ENCODE data around the gene SUGCT. TPM values are rescaled to one million over a fixed set of nuclear protein-coding genes. Genes with fewer than 3 reads are reported as not detected.

SUGCT gene
- polyA plus RNA-seq, 1 experiment, result 12.5 TPM

- no peak for TF ChIP-seq CTCF (IDR thresholded peaks at IDR 0.05; ENCODE audit: low read depth, low read length)
- H3K9me3 ChIP-seq (ENCODE audit: control insufficient read depth, insufficient read depth, low read length), result no peaks in the 10 kb centered on the region
- no peak overlapping the region for H3K27ac ChIP-seq (ENCODE audit: low read depth, low read length)
- ChIA-PET CTCF (interaction anchor here (0.5 to 1.4 kb wide), 2 partner anchors 761 to 869 kb away, joined by 4 to 5 read pairs; no protein-coding TSS in a partner anchor), POLR2A (no interaction called here)
- no peak for DNase-seq (ENCODE audit: low read depth, low spot score)
- H3K4me3 ChIP-seq (ENCODE audit: low read depth, low read length), result no peak overlapping the region
- H3K27me3 ChIP-seq (ENCODE audit: control insufficient read depth, insufficient read depth, low read length), result no peaks in the 10 kb centered on the region
Observed at GRCh38 chr7:40836218-40836617, 701.4 kb downstream of the SUGCT start.

- no peak for TF ChIP-seq CTCF (IDR thresholded peaks at IDR 0.05; ENCODE audit: low read depth, low read length)
- Histone ChIP-seq H3K9me3 (ENCODE audit: control insufficient read depth, insufficient read depth, low read length) (peaks cover 4% of the 10 kb centered on the region; the same call in 1 of the 2 replicates), H3K27me3 (ENCODE audit: control insufficient read depth, insufficient read depth, low read length) (no peaks in the 10 kb centered on the region), H3K27ac (ENCODE audit: low read depth, low read length) (no peak overlapping the region), H3K4me3 (ENCODE audit: low read depth, low read length) (no peak overlapping the region)
- CTCF ChIA-PET, result no interaction called here
- no peak for DNase-seq (ENCODE audit: low read depth, low spot score)
- POLR2A ChIA-PET, result no interaction called here
Observed at GRCh38 chr7:40839881-40840280, 705.1 kb downstream of the SUGCT start.

- H3K9me3 ChIP-seq (ENCODE audit: control insufficient read depth, insufficient read depth, low read length), result peaks cover 4% of the 10 kb centered on the region; the same call in 1 of the 2 replicates
- CTCF ChIA-PET, result no interaction called here
- no peak for TF ChIP-seq CTCF (IDR thresholded peaks at IDR 0.05; ENCODE audit: low read depth, low read length)
- no peak overlapping the region for H3K4me3 ChIP-seq (ENCODE audit: low read depth, low read length)
- POLR2A ChIA-PET, result no interaction called here
- DNase-seq (ENCODE audit: low read depth, low spot score), result no peak
- H3K27ac ChIP-seq (ENCODE audit: low read depth, low read length), result no peak overlapping the region
- H3K27me3 ChIP-seq (ENCODE audit: control insufficient read depth, insufficient read depth, low read length), result no peaks in the 10 kb centered on the region
Observed at GRCh38 chr7:40840990-40841389, 706.2 kb downstream of the SUGCT start.

- TF ChIP-seq CTCF (IDR thresholded peaks at IDR 0.05; ENCODE audit: low read depth, low read length), result no peak
Observed at GRCh38 chr7:40842641-40843040, 707.8 kb downstream of the SUGCT start.

GRCh38 chr7:40843338-40843985 lies 708.7 kb downstream of the SUGCT start:
- ChIA-PET CTCF (interaction anchor here (0.9 kb wide), 1 partner anchor 9 kb away, joined by 3 read pairs; no protein-coding TSS in a partner anchor), POLR2A (no interaction called here)
- Histone ChIP-seq H3K27ac (ENCODE audit: low read depth, low read length) (no peak overlapping the region), H3K4me3 (ENCODE audit: low read depth, low read length) (no peak overlapping the region), H3K27me3 (ENCODE audit: control insufficient read depth, insufficient read depth, low read length) (no peaks in the 10 kb centered on the region), H3K9me3 (ENCODE audit: control insufficient read depth, insufficient read depth, low read length) (peaks cover 4% of the 10 kb centered on the region; the same call in 1 of the 2 replicates)
- no peak for DNase-seq (ENCODE audit: low read depth, low spot score)
- TF ChIP-seq CTCF (IDR thresholded peaks at IDR 0.05; ENCODE audit: low read depth, low read length), result no peak

More at GRCh38 chr7:40842641-40843040, 707.8 kb downstream of the SUGCT start:
- POLR2A ChIA-PET, result no interaction called here
- Histone ChIP-seq H3K27ac (ENCODE audit: low read depth, low read length) (no peak overlapping the region), H3K4me3 (ENCODE audit: low read depth, low read length) (no peak overlapping the region), H3K27me3 (ENCODE audit: control insufficient read depth, insufficient read depth, low read length) (no peaks in the 10 kb centered on the region), H3K9me3 (ENCODE audit: control insufficient read depth, insufficient read depth, low read length) (peaks cover 4% of the 10 kb centered on the region; the same call in 1 of the 2 replicates)
- CTCF ChIA-PET, result interaction anchor here (0.7 to 0.9 kb wide), 2 partner anchors 8 to 862 kb away, joined by 3 read pairs; no protein-coding TSS in a partner anchor
- no peak for DNase-seq (ENCODE audit: low read depth, low spot score)

Data from AG04450 (cell line).